ENCODE data around the gene IFT122.

DNA sequence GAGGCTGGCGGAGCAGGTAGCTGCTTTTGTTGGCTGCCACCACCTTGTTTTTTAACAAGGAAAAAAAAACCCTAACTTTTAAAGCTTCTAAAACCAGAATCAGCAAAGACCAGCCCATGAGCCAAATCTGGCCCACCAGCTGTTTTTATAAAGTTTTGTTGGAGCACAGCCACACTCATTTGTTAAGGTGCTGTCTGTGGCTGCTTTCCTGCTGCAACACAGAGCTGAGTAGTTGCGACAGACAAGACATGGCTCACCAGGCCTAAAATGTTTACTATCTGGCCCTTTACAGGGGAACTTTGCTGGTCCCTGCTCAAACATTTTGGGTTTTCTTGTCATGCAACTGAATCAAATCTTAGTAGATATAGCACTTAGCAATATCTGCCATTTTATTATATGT lies 30.5 kb upstream of the IFT122 start:
- TF ChIP-seq, protein P1, sequence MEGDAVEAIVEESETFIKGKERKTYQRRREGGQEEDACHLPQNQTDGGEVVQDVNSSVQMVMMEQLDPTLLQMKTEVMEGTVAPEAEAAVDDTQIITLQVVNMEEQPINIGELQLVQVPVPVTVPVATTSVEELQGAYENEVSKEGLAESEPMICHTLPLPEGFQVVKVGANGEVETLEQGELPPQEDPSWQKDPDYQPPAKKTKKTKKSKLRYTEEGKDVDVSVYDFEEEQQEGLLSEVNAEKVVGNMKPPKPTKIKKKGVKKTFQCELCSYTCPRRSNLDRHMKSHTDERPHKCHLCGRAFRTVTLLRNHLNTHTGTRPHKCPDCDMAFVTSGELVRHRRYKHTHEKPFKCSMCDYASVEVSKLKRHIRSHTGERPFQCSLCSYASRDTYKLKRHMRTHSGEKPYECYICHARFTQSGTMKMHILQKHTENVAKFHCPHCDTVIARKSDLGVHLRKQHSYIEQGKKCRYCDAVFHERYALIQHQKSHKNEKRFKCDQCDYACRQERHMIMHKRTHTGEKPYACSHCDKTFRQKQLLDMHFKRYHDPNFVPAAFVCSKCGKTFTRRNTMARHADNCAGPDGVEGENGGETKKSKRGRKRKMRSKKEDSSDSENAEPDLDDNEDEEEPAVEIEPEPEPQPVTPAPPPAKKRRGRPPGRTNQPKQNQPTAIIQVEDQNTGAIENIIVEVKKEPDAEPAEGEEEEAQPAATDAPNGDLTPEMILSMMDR (IDR thresholded peaks at IDR 0.05): no peak
- no peak for TF ChIP-seq POLR2A (IDR thresholded peaks at IDR 0.05)
